Loucy (cell line): Measurements from ENCODE around the gene GGT5.
"Not testable (repeated sequence)": the region's sequence is repeated elsewhere in the genome, so short reads cannot be mapped to it uniquely, and the experiment has no call there.

Experiments
- CTCF ChIP-seq: fragments of 200-600 bp; sonication (generic); conservative IDR thresholded peaks from 2 replicates; pipeline ENCODE4 v1.5.1; 2014; ENCODE audit warnings: mild to moderate bottlenecking, antibody characterized with exemption, low read length
- EZH2phosphoT487 ChIP-seq: fragments of 200-600 bp; IDR thresholded peaks from 2 replicates; pipeline ENCODE4 v1.6.1; 2018; ENCODE audit warnings: antibody characterized with exemption, mild to moderate bottlenecking, moderate library complexity, borderline replicate concordance

DNA sequence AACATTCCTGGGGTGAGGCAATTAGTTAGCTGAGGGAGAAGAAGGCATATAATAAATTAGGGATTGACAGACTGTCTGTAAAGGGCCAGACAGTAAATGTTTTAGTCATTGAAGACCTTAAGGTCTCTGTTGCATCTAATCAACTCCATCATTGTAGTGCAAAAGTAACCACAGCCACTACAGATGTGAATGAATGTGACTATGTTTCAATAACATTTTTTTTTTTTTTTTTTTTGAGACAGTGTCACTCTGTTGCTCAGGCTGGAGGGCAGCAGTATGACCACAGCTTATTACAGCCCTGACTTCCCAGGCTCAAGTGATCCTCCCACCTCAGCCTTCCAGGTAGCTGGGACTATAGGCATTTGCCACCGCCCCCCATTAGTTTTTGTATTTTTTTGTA, 35.5 kb upstream of the GGT5 start:
- not testable (repeated sequence) for TF ChIP-seq CTCF, EZH2phosphoT487
